ENCODE data around the gene RTKN.

Gene RTKN

DNA sequence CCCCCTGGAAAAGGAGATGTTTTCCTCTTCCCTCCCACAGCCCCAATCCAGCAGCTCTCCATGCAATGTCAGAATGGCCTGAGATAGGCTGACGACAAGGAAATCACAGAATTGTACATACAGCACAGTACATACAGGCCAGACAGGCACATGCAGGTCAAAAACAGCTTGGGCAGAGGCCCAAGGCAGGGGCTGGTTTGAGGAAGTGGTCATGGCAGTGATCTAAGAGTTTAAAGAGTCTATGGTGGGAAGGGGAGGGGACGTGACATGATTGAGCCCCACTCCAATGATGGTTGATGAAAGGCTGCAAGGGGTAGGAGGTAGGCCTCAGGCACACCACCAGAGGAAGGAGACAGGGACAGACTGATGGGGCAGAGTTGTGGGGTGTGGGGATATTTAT, 65.9 kb downstream of the RTKN start:
- DNase-seq = no peak
